GM12892 (cell line): ENCODE measurements around the gene FNBP1.

Experiments used
- POLR2A ChIP-seq: IDR thresholded peaks from 2 replicates; pipeline ENCODE4 v1.6.1; 2011; ENCODE audit warnings: low read depth, low read length, control low read depth
- POLR2AphosphoS5 ChIP-seq: IDR thresholded peaks from 2 replicates; pipeline ENCODE4 v1.6.1; 2011; ENCODE audit warnings: low read depth, low read length, control low read depth

DNA sequence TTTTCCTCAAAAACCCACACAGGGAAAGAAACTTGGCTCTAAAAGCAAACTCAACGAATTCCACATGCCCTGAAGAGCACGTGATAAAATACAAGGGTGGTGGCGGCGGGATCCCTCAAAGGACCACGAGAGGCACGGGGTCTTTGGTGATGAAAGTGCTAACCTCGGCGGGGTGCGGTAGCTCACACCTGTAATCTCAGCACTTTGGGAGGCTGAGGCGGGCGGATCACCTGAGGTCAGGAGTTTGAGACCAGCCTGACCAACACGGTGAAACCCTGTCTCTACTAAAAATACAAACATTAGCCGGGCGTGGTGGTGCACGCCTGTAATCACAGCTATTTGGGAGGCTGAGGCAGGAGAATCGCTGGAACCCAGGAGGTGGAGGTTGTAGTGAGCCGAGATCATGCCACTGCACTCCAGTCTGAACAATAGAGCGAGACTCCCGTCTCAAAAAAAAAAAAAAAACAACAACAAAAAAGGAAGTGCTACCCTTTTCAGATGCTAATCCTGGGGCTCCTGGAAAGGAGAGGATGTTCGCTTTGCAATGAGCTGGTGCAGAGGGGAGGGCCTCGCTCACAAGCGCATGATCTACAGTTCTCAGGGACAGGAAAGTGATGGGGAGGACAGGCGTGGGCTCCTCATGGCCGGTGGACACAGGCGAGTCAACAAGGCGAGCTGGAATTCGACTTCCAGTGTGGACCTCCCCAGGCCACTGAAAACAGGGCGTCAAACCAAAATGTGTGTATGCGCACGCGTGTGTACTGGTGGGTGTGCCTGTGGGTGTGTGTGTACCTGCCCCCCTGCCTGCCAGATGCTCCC lies 153.7 kb downstream of the FNBP1 start:
- TF ChIP-seq POLR2A (no peak), POLR2AphosphoS5 (no peak; the same call in 1 of the 2 replicates)
